ENCODE results near the gene SHROOM3.

- TF ChIP-seq CTCF (IDR thresholded peaks at IDR 0.05) = no peak
- TF ChIP-seq POLR2A (IDR thresholded peaks at IDR 0.05) = no peak
Measured at GRCh38 chr4:76729460-76729859, 294.4 kb downstream of the SHROOM3 start.

All from adrenal gland (tissue), 5 donors.